Smooth muscle cell (in vitro differentiated cells): ENCODE measurements around the gene KMT2E. TPM values are rescaled to one million over a fixed set of nuclear protein-coding genes. Genes with fewer than 3 reads are reported as not detected.
"Not testable (repeated sequence)": the region's sequence is repeated elsewhere in the genome, so short reads cannot be mapped to it uniquely, and the experiment has no call there.

Experiments used
- DNase-seq: peaks from one replicate; lab custom pipeline; 2025; ENCODE audit not compliant: unreplicated experiment; lab: John Stamatoyannopoulos, UW
- H2AFZ ChIP-seq: fragments of 200-600 bp; sonication (generic); 2 replicates; pipeline ENCODE4 v1.6.0; 2016; ENCODE audit warnings: antibody characterized with exemption, low read depth, mild to moderate bottlenecking
- H3F3A ChIP-seq: fragments of 200-600 bp; sonication (generic); 2 replicates; pipeline ENCODE4 v1.6.0; 2017; ENCODE audit warnings: antibody characterized with exemption, low read depth
- H3K27ac ChIP-seq: fragments of 200-600 bp; sonication (generic); 2 replicates; pipeline ENCODE4 v1.5.1; 2016; ENCODE audit warnings: low read depth, mild to moderate bottlenecking
- H3K27me3 ChIP-seq: fragments of 200-600 bp; sonication (generic); 2 replicates; pipeline ENCODE4 v1.6.1; 2016; ENCODE audit warnings: low read depth, mild to moderate bottlenecking
- H3K36me3 ChIP-seq: fragments of 200-600 bp; sonication (generic); 2 replicates; pipeline ENCODE4 v1.5.1; 2016; ENCODE audit warnings: low read depth
- H3K4me1 ChIP-seq: fragments of 200-600 bp; sonication (generic); 2 replicates; pipeline ENCODE4 v1.5.1; 2016; ENCODE audit warnings: low read depth
- H3K4me2 ChIP-seq: fragments of 200-600 bp; sonication (generic); 2 replicates; pipeline ENCODE4 v1.6.0; 2016; ENCODE audit warnings: mild to moderate bottlenecking
- H3K4me3 ChIP-seq: fragments of 200-600 bp; sonication (generic); 2 replicates; pipeline ENCODE4 v1.5.1; 2016; ENCODE audit warnings: mild to moderate bottlenecking
- H3K79me2 ChIP-seq: fragments of 200-600 bp; sonication (generic); 2 replicates; pipeline ENCODE4 v1.6.0; 2016; ENCODE audit warnings: low read depth, mild to moderate bottlenecking
- H3K9ac ChIP-seq: fragments of 200-600 bp; sonication (generic); 2 replicates; pipeline ENCODE4 v1.6.0; 2016; ENCODE audit warnings: low read depth
- H3K9me3 ChIP-seq: fragments of 200-600 bp; sonication (generic); replicated peaks from 2 replicates; pipeline ENCODE4 v1.5.1; 2016; ENCODE audit warnings: low read depth
- H4K20me1 ChIP-seq: fragments of 200-600 bp; sonication (generic); 2 replicates; pipeline ENCODE4 v1.6.0; 2016; ENCODE audit warnings: low read depth
- WGBS: methylation state at CpG from one replicate; pipeline ENCODE4 v1.1.7; 2016; ENCODE audit warnings: low lambda C conversion rate; 5-methylcytosine and 5-hydroxymethylcytosine counted together
- polyA plus RNA-seq: library from polyadenylated mRNA; unstranded; fragments of >200 nt; fragmentation: Nextera tagmentation; extraction: Ambion mirVana; gene quantifications from 2 replicates; pipeline ENCODE4 v1.2.1, GENCODE V29; 2016
- total RNA-seq: library from RNA; depleted of rRNA; stranded (reverse); fragments of >200 nt; gene quantifications from 2 replicates; pipeline ENCODE4 v1.2.3, GENCODE V29; 2014
- TF ChIP-seq, protein P1 (sequence below): fragments of 200-600 bp; sonication (generic); IDR thresholded peaks from 2 replicates; pipeline ENCODE4 v1.5.1; 2017; ENCODE audit warnings: borderline replicate concordance, mild to moderate bottlenecking, antibody characterized with exemption; ENCODE audit not compliant: insufficient read depth, poor library complexity, severe bottlenecking

The KMT2E gene
- total and polyA plus RNA-seq, 2 experiments from 2014 or later = 64.4 to 88.1 TPM

DNA sequence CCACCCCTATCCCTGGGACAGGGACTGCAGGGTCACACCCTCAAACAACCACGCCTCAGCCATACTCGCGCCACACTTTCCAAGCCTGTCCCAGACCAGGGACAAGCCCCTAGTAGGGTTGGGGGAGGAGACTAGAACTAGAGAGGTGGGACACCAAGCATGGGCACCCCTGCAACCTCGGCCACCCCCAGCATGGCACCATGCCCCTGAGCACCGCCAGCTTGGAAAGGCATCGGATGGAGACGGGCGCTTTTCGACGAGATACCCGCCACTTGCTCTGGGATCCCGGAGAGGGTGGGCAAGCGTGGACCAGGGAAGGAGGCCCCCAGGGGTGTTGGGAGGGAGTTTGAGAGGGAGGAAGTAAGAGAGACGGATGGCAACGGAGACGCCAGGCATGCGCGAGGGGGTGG is 13.1 kb upstream of the KMT2E start:
- no peaks in the 10 kb centered on the region for H3K9me3 ChIP-seq
- H2AFZ ChIP-seq = no peak overlapping the region
- H3K36me3 ChIP-seq = no peaks in the 10 kb centered on the region
- TF ChIP-seq, protein P1, sequence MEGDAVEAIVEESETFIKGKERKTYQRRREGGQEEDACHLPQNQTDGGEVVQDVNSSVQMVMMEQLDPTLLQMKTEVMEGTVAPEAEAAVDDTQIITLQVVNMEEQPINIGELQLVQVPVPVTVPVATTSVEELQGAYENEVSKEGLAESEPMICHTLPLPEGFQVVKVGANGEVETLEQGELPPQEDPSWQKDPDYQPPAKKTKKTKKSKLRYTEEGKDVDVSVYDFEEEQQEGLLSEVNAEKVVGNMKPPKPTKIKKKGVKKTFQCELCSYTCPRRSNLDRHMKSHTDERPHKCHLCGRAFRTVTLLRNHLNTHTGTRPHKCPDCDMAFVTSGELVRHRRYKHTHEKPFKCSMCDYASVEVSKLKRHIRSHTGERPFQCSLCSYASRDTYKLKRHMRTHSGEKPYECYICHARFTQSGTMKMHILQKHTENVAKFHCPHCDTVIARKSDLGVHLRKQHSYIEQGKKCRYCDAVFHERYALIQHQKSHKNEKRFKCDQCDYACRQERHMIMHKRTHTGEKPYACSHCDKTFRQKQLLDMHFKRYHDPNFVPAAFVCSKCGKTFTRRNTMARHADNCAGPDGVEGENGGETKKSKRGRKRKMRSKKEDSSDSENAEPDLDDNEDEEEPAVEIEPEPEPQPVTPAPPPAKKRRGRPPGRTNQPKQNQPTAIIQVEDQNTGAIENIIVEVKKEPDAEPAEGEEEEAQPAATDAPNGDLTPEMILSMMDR = no peak
- H3F3A ChIP-seq = peaks cover 23% of the 10 kb centered on the region
- no peaks in the 10 kb centered on the region for H4K20me1 ChIP-seq
- no peak overlapping the region for H3K4me3 ChIP-seq
- peaks cover 13% of the 10 kb centered on the region for H3K4me1 ChIP-seq
- no peaks in the 10 kb centered on the region for H3K79me2 ChIP-seq
- 88% methylated on average over 18 of the region's 18 CpGs for WGBS
- DNase-seq = no peak
- H3K27me3 ChIP-seq = no peaks in the 10 kb centered on the region
- H3K27ac ChIP-seq = no peak overlapping the region
- H3K9ac ChIP-seq = no peak overlapping the region
- no peak overlapping the region for H3K4me2 ChIP-seq

DNA sequence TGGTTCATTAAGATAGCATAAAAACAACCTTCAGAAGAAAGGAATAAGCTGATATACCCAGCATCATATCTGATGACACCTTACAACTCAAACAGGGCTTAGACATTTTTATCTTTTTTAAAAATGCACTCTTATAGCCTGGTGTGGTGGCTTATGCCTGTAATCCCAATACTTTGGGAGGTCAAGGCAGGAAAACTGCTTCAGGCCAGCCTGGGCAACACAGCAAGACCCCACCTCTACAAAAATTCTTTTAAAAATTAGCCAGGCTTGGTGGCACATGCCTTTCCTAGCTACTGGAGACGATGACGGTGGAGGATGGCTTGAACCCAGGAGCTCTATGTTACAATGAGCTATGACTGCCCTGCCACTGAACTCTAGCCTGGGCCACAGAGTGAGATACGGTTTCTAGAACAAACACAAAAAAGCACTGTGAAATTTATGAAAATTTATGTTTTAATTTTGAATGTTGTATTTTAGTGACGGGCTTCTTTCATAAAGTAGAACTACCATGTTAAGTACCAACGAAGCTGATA is 12.3 kb upstream of the KMT2E start:
- Histone ChIP-seq H3K27me3 (no peaks in the 10 kb centered on the region), H3K9ac (no peak overlapping the region), H2AFZ (no peak overlapping the region), H3K9me3 (no peaks in the 10 kb centered on the region), H3K4me2 (no peak overlapping the region), H3K27ac (peak overlapping the region; percentile 80), H3F3A (peaks cover 18% of the 10 kb centered on the region), H3K36me3 (no peaks in the 10 kb centered on the region), H4K20me1 (no peaks in the 10 kb centered on the region), H3K79me2 (no peaks in the 10 kb centered on the region), H3K4me3 (no peak overlapping the region), H3K4me1 (peaks cover 13% of the 10 kb centered on the region)
- no peak for DNase-seq
- TF ChIP-seq, protein P1 = no peak
- WGBS = 96% methylated on average over 5 of the region's 5 CpGs

DNA sequence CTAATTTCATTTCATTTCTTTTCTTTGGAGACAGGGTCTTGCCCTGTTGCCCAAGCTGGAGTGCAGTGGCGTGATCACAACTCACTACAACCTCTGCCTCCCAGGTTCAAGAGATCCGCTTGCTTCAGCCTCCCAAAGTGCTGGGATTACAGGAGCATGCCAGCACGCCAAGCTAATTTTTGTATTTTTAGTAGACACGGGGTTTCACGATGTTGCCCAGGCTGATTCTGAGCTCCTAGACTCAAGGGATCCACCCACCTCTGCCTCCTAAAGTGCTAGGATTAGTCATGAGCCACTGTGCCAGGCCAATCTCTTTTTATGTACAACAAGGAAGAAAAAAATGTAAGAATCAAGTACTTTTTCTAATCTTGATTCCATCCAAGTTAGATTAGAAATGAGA is 10.7 kb upstream of the KMT2E start:
- Histone ChIP-seq H3K9me3 (no peaks in the 10 kb centered on the region), H3K79me2 (no peaks in the 10 kb centered on the region), H3K9ac (peak overlapping the region; percentile 31), H3K27me3 (no peaks in the 10 kb centered on the region), H2AFZ (no peak overlapping the region), H3K27ac (peak overlapping the region; percentile 80), H3K4me1 (peaks cover 13% of the 10 kb centered on the region), H3K36me3 (no peaks in the 10 kb centered on the region), H3K4me3 (no peak overlapping the region), H4K20me1 (no peaks in the 10 kb centered on the region), H3F3A (peaks cover 18% of the 10 kb centered on the region), H3K4me2 (peak overlapping the region; percentile 67)
- TF ChIP-seq, protein P1 = no peak
- 27% methylated on average over 5 of the region's 5 CpGs for WGBS
- DNase-seq = no peak

DNA sequence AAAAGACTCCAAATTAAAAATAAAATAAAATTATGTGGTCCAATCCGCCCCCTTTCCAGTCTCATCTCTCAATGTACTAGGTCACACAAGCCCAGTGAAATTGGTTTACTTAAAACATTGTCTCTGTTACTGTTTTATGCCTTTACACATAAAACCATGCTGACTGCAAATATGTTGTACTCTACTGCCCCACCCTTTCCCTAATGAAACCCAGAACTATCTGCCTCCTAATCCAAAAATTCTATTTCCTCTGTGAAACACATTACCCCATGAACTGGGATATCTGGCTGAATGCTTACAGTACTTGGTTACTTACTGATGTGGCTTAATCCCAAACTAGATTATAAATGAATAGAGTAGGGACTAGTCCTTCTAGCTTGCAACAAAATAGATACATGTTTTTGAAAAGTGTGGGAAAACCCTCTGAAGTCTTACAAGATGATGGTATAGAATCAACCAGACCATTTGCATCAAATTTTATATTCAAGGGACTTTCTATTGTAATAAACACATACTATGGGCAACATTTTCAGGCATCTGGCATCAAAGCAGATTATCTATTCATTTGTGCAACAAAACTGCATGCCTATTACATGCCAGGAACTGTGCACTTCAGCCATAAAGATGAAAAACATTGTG is 10.0 kb upstream of the KMT2E start:
- Histone ChIP-seq H3K9me3 (no peaks in the 10 kb centered on the region), H3K4me3 (no peak overlapping the region), H3K27me3 (no peaks in the 10 kb centered on the region), H4K20me1 (no peaks in the 10 kb centered on the region), H2AFZ (no peak overlapping the region), H3F3A (peaks cover 22% of the 10 kb centered on the region), H3K4me2 (peak overlapping the region; percentile 67), H3K36me3 (no peaks in the 10 kb centered on the region), H3K27ac (peak overlapping the region; percentile 80), H3K9ac (peak overlapping the region; percentile 23), H3K4me1 (peaks cover 13% of the 10 kb centered on the region), H3K79me2 (no peaks in the 10 kb centered on the region)
- TF ChIP-seq, protein P1 = no peak
- no peak for DNase-seq
- 91% methylated on average over 1 of the region's 1 CpG for WGBS

DNA sequence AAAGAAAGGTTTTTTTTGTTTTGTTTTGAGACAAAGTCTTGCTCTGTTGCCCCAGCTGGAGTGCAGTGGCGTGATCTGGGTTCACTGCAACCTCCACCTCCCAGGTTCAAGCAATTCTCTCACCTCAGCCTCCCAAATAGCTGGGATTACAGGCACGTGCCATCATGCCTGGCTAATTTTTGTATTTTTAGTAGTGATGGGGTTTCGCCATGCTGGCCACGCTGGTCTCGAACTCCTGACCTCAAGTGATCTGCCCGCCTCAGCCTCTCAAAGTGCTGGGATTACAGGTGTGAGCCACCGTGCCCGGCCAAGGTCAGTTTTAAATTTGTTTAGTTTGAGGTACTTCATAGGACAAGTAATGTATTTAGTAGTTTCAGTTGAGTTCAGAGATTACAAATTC is 9.0 kb upstream of the KMT2E start:
- not testable (repeated sequence) for H4K20me1 ChIP-seq, H2AFZ ChIP-seq, H3K9me3 ChIP-seq, H3K4me3 ChIP-seq, H3K4me2 ChIP-seq, DNase-seq, H3K27me3 ChIP-seq, H3K9ac ChIP-seq, H3K79me2 ChIP-seq, H3K36me3 ChIP-seq
- peaks cover 20% of the 10 kb centered on the region for H3K4me1 ChIP-seq
- 90% methylated on average over 8 of the region's 8 CpGs for WGBS
- peak overlapping the region; percentile 80 for H3K27ac ChIP-seq
- peaks cover 32% of the 10 kb centered on the region for H3F3A ChIP-seq
